ENCODE measurements around the gene CTSH. TPM values are rescaled to one million over a fixed set of nuclear protein-coding genes. Genes with fewer than 3 reads are reported as not detected.

CTSH gene
- total RNA-seq, 4 donors from 2014 or later, result 110 to 351 (median 203) TPM

DNA sequence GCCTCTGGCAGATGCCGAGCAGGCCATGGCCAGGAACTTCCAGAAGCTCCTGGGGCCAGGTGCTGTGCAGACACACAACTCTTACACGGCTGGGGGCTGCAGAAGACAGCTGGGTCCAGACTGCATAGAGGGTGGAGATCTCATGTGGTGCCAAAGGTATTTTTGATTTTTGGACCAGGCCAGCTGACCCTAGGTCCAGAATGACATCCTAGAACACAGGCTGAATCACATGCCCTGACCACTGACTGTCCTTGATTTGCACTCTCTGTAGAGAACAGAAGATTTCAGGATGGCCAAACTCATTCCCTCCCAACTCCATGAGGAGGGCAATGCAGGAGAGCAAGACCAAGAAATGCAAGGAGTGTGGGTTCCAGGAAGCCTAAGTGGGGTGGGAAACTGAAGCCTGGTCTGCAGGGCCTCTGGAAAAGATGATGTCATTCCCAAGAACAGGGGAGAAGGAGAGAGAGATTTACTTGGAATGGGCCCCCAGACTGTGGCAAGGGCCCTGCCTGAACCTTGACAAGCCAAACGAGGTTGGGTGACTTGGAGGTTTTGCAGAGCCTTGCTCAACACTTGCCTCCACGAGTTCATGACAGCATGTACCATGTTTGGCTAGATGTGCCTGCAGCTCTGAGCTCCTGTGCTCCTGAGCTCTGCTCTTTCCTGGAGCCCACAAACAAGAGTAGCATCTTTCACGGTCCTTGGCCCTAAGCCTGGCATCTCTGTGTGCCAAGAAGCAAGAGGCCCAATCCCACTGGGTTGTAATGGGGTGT is 38.5 kb upstream of the CTSH start:
- no peak for ATAC-seq (ENCODE audit: low FRiP score)
- TF ChIP-seq, protein P1, sequence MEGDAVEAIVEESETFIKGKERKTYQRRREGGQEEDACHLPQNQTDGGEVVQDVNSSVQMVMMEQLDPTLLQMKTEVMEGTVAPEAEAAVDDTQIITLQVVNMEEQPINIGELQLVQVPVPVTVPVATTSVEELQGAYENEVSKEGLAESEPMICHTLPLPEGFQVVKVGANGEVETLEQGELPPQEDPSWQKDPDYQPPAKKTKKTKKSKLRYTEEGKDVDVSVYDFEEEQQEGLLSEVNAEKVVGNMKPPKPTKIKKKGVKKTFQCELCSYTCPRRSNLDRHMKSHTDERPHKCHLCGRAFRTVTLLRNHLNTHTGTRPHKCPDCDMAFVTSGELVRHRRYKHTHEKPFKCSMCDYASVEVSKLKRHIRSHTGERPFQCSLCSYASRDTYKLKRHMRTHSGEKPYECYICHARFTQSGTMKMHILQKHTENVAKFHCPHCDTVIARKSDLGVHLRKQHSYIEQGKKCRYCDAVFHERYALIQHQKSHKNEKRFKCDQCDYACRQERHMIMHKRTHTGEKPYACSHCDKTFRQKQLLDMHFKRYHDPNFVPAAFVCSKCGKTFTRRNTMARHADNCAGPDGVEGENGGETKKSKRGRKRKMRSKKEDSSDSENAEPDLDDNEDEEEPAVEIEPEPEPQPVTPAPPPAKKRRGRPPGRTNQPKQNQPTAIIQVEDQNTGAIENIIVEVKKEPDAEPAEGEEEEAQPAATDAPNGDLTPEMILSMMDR (IDR thresholded peaks at IDR 0.05), result no peak
- no peak for DNase-seq (ENCODE audit: low spot score)

DNA sequence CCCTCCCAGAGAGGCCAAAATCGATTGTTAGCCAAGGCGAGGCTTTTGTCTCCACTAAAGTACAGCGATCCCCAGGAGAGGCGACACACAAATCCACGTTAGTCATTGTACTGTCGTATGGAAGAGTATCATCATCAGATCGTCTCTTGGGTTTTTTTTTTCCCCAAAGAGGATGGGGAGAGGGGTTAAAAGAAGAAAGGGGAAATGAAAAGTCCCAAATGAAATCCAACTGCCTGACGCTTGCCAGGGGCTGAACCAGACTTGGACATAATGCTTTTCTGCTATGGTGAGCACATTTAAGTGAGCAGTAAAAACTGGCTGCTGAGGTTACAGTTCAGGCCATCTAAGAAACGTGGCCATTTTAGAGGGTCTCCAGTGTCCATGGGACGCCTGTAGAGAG is 37.9 kb upstream of the CTSH start:
- ATAC-seq (ENCODE audit: low FRiP score), result no peak

DNA sequence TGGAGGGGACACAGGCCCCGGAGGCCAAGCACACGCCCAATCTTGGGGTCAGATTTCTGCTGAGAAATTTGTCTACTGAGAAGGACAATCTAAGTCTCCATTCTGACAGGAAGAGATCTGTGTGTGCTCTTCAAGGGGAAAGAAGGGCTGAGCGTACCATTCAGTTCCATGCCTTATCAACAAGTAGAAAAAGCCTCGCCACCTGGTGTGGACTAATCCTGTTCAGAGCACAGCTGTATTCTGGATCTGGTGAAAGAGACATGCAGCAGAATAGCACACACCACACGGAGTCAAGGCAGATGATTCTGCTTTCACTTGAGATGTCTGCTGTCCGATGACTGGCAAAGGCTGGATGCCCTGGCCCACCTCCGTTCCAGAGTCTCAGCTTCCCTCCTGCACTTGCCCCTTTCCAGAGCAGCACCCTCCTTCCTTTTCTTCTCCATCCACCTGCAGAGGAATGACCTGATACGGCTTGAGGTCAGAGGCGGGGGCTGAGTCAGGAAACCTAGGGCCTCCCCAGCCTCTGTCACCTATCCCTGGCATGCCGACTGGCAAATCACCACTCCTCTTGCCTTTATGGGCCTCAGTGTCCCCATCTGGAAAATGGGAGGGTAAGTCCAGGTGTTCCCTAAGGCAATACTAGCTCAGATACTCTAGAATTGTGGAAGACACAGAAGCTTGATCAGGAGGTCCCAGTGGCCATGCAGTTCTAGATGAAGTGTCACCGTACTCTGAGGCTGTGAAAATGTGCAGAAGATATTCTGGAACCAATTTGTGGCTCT is 36.9 kb upstream of the CTSH start:
- no peak for ATAC-seq (ENCODE audit: low FRiP score)
- no peak for DNase-seq (ENCODE audit: low spot score)
- TF ChIP-seq, protein P1 (IDR thresholded peaks at IDR 0.05), result no peak

More for the DNA sequence above, 37.9 kb upstream of the CTSH start:
- TF ChIP-seq, protein P1 (IDR thresholded peaks at IDR 0.05), result no peak
- DNase-seq (ENCODE audit: low spot score), result no peak

DNA sequence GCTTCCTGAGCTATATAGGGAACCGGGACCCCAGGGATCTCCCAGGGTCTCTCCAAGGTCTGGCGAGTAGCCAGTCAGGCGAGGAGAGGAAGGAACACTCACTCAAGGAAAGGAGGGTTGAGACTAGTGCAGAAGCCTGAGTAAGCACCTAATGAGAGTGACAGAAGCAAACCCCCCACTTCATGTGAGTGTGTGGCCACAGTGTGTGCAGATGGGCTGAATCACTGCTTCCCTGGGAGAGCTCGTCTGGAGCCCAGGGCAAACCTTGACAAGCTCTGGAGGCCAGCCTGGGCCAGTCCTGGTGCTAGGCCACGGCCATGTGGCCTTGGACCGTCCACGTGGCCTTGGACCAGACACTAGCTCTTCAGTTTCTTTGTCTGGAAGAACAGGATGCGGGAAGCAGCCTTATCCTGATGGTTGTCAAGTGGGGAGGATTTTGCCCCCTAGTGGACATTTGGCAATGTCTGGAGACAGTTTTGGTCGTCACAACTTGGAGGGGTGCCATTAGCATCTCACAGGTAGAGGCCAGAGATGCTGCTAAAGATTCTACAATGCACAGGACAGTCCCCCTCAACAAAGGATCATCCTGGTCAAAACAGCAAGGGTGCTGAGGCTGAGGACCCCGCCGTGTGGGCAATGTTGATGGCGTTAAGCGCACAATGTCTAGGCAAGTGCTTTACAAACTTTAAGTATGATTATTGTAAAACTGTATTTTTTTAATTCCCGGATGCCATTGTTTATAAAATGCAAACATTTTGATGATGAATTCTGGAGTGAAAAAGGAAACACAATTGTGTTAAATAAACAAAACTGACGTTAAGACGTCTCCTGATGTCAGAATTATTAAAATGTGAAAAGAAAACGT is 34.8 kb upstream of the CTSH start:
- TF ChIP-seq, protein P1 (IDR thresholded peaks at IDR 0.05), result peak in 1 of 3 donors; percentile 39
- DNase-seq (ENCODE audit: low spot score) (peak; percentile 42), ATAC-seq (ENCODE audit: low FRiP score) (peak; percentile 55)

DNA sequence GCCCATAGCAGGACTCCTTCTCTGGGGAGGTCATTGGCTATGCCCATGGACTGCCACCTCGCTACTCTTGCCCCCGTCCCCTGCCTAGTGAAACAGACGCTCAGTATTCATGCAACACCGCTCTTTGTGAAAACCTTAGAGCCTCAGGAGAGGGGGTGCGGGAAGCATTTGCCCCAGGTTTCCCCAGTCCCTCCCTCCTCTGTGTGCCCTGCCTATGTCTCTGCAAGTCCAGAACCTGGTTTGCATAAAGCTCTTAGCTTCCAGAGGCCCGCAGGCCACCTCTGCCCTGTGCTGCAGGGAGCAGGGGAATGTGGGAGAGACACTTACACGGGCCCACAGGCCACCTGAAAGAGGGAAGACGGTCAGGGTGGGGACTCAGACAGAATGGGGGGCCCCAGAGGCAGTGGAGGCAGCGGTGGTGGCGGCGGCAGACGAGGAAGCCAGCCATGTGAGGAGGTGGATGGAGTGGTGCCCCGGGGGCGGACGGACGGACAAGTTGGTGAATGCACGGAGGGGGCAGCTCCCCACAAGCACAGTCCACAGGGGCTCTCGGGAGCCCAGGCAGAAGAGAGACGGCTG is 33.8 kb upstream of the CTSH start:
- DNase-seq (ENCODE audit: low spot score) (no peak), ATAC-seq (ENCODE audit: low FRiP score) (no peak)
- TF ChIP-seq, protein P1 (IDR thresholded peaks at IDR 0.05), result no peak

DNA sequence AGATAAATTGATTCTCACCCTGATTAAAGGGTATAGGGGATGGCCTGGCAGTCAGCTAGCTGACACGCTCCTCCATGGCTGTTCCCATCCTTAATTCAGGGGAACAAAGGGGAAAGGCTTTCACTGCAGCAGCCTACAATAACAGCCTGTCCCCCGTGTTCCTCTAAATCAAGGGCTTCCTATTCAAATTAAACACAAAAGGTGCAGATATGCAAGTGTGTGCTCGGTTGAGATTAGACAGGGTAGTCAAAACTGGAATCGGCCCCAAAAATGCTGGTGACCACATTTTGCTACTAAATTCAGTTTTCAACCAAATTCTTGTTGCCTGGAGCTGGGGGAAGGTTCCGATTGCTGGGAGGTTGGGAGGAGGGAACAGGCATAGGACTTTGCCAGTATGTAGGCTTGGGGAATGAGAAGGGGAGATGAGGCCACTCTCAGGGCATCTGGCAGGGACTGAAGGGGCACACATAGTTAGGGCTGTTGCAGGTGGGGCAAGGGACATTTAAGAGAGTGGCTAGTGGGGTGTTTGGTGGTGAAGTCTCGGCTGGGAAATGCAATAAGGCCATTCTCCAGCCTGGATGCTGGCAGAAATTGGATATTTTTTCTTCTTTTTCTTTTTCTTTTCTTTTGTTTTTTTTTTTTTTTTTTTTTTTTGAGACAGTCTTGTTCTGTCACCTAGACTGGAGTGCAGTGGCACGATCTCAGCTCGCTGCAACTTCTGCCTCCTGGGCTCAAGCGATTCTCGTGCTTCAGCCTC is 32.9 kb upstream of the CTSH start:
- DNase-seq (ENCODE audit: low spot score) (no peak), ATAC-seq (ENCODE audit: low FRiP score) (no peak)
- TF ChIP-seq, protein P1 (IDR thresholded peaks at IDR 0.05), result no peak
